Small intestine (tissue), 7 donors: ENCODE results near the gene MON1B. TPM values are rescaled to one million over a fixed set of nuclear protein-coding genes. Genes with fewer than 3 reads are reported as not detected.

ENCODE experiments used
- DNase-seq, 2 donors: peaks; one replicate each; pipeline versions ENCODE4 v3.0.0 to v3.0.0-alpha.2; 2013
- FAIRE-seq: peaks from 2 replicates; lab custom pipeline; 2012; peaks lifted over from hg19 to GRCh38; lab: Jason Lieb, UNC
- H3K27ac ChIP-seq, 3 donors: one replicate each; pipeline ENCODE4 v1.5.1; 2013; ENCODE audit warnings: low read length in 2 of 3, mild to moderate bottlenecking in 2 of 3, control low read depth in 1 of 3, inconsistent platforms in 1 of 3, low read depth in 1 of 3, moderate library complexity in 1 of 3
- H3K27me3 ChIP-seq, 3 donors: one replicate each; pipeline ENCODE4 v1.6.1; 2013; ENCODE audit warnings: low read length in 3 of 3, inconsistent platforms in 1 of 3; ENCODE audit not compliant: control insufficient read depth in 3 of 3, insufficient read depth in 3 of 3
- H3K36me3 ChIP-seq, 3 donors: one replicate each; pipeline ENCODE4 v1.6.1; 2013; ENCODE audit warnings: low read length in 3 of 3, inconsistent platforms in 1 of 3, low read depth in 1 of 3, mild to moderate bottlenecking in 1 of 3, moderate library complexity in 1 of 3; ENCODE audit not compliant: control insufficient read depth in 3 of 3, insufficient read depth in 2 of 3
- H3K4me1 ChIP-seq, 3 donors: one replicate each; pipeline ENCODE4 v1.6.1; 2013; ENCODE audit warnings: low read length in 2 of 3, inconsistent platforms in 1 of 3, low read depth in 1 of 3, mild to moderate bottlenecking in 1 of 3, moderate library complexity in 1 of 3; ENCODE audit not compliant: control insufficient read depth in 3 of 3, insufficient read depth in 2 of 3
- H3K4me3 ChIP-seq, 3 donors: one replicate each; pipeline ENCODE4 v1.5.1; 2013; ENCODE audit warnings: low read length in 3 of 3, control low read depth in 1 of 3, inconsistent platforms in 1 of 3, low read depth in 1 of 3, mild to moderate bottlenecking in 1 of 3, moderate library complexity in 1 of 3
- H3K9me3 ChIP-seq, 2 donors: one replicate each; pipeline ENCODE4 v1.6.1; 2013; ENCODE audit warnings: low read depth in 1 of 2, low read length in 1 of 2; ENCODE audit not compliant: control insufficient read depth in 2 of 2, insufficient read depth in 1 of 2
- WGBS, 3 donors: extraction: QIAGEN DNeasy Blood & Tissue Kit; methylation state at CpG; one replicate each; pipeline ENCODE4 v1.1.7; 2013; 5-methylcytosine and 5-hydroxymethylcytosine counted together
- polyA plus RNA-seq, 4 donors: library from polyadenylated mRNA; stranded (reverse) in 3 of 4; unstranded in 1 of 4; fragments of 200-250 nt in 3 of 4; fragments of 120-200 nt in 1 of 4; gene quantifications; one replicate each; pipeline versions ENCODE4 v1.2.1 to v1.2.3, GENCODE V29; 2013
- donor health status: healthy with polysubstance abuse.
- donor health status: control.
- donor health status: control.
- donor health status: Bipolar disorder and iron deficiency.
- donor health status: healthy.

MON1B gene
- polyA plus RNA-seq, 4 donors, result 16.5 to 32.4 (median 20.0) TPM

- FAIRE-seq, result no peak
- Histone ChIP-seq H3K27me3 (no peaks in the 10 kb centered on the region), H3K4me3 (no peak overlapping the region), H3K27ac (no peak overlapping the region), H3K36me3 (no peaks in the 10 kb centered on the region), H3K4me1 (no peaks in the 10 kb centered on the region), H3K9me3 (no peaks in the 10 kb centered on the region)
- DNase-seq, result no peak
- 80 to 92% (median 83%) methylated on average over 4 of the region's 4 CpGs for WGBS, 3 donors
These were observed 30.5 kb downstream of the MON1B start for GRCh38 chr16:77221482-77221881.

- H3K4me1 ChIP-seq, result no peaks in the 10 kb centered on the region
- H3K4me3 ChIP-seq, result no peak overlapping the region
- H3K27me3 ChIP-seq, result no peaks in the 10 kb centered on the region
- no peak overlapping the region for H3K27ac ChIP-seq
- FAIRE-seq (no peak), DNase-seq (peak in 1 of 2 donors; percentile 4)
- no peaks in the 10 kb centered on the region for H3K9me3 ChIP-seq
- 58 to 70% (median 68%) methylated on average over 10 of the region's 10 CpGs for WGBS, 3 donors
- no peaks in the 10 kb centered on the region for H3K36me3 ChIP-seq
These were observed 32.2 kb downstream of the MON1B start for GRCh38 chr16:77223184-77223583.

GRCh38 chr16:77225182-77225581 lies 34.2 kb downstream of the MON1B start:
- no peak overlapping the region for H3K4me3 ChIP-seq
- no peak overlapping the region for H3K27ac ChIP-seq
- no peak for FAIRE-seq
- no peaks in the 10 kb centered on the region for H3K27me3 ChIP-seq
- H3K9me3 ChIP-seq, result no peaks in the 10 kb centered on the region
- DNase-seq, result no peak
- no peaks in the 10 kb centered on the region for H3K36me3 ChIP-seq
- H3K4me1 ChIP-seq, result no peaks in the 10 kb centered on the region
- 79 to 94% (median 84%) methylated on average over 3 of the region's 3 CpGs for WGBS, 3 donors

- H3K36me3 ChIP-seq, result no peaks in the 10 kb centered on the region
- H3K27me3 ChIP-seq, result no peaks in the 10 kb centered on the region
- no peak overlapping the region for H3K4me3 ChIP-seq
- no peaks in the 10 kb centered on the region for H3K4me1 ChIP-seq
- no peak overlapping the region for H3K27ac ChIP-seq
- 66 to 81% (median 73%) methylated on average over 5 of the region's 5 CpGs for WGBS, 3 donors
- FAIRE-seq, result no peak
- DNase-seq, result no peak
- no peaks in the 10 kb centered on the region for H3K9me3 ChIP-seq
These were observed 36.8 kb downstream of the MON1B start for GRCh38 chr16:77227745-77228144.

GRCh38 chr16:77231047-77231446 lies 40.1 kb downstream of the MON1B start:
- Histone ChIP-seq H3K4me3 (no peak overlapping the region), H3K36me3 (no peaks in the 10 kb centered on the region), H3K27ac (no peak overlapping the region), H3K27me3 (peaks cover 0 to 3% (median 0%) of the 10 kb centered on the region in 3 donors), H3K9me3 (no peaks in the 10 kb centered on the region), H3K4me1 (no peaks in the 10 kb centered on the region)
- no peak for DNase-seq
- no peak for FAIRE-seq
- 35 to 54% (median 45%) methylated on average over 3 of the region's 3 CpGs for WGBS, 3 donors

- no peak for DNase-seq
- Histone ChIP-seq H3K4me1 (no peaks in the 10 kb centered on the region), H3K9me3 (no peaks in the 10 kb centered on the region), H3K4me3 (no peak overlapping the region), H3K36me3 (no peaks in the 10 kb centered on the region), H3K27me3 (peaks cover 0 to 3% (median 0%) of the 10 kb centered on the region in 3 donors), H3K27ac (no peak overlapping the region)
- FAIRE-seq, result no peak
- 51 to 71% (median 56%) methylated on average over 9 of the region's 9 CpGs for WGBS, 3 donors
These were observed 43.0 kb downstream of the MON1B start for GRCh38 chr16:77233799-77234519.

GRCh38 chr16:77234611-77235010 lies 43.6 kb downstream of the MON1B start:
- WGBS, 3 donors, result 37 to 40% (median 38%) methylated on average over 11 of the region's 11 CpGs
- FAIRE-seq, result no peak

GRCh38 chr16:77236063-77236511 lies 45.1 kb downstream of the MON1B start:
- H3K4me1 ChIP-seq, result no peaks in the 10 kb centered on the region
- H3K36me3 ChIP-seq, result no peaks in the 10 kb centered on the region
- no peak overlapping the region for H3K4me3 ChIP-seq
- 2% methylated on average over 21 of the region's 21 CpGs for WGBS, 3 donors
- DNase-seq, result peak; percentile 83 to 90
- no peak for FAIRE-seq
- H3K27ac ChIP-seq, result no peak overlapping the region
- peaks cover 0 to 3% (median 0%) of the 10 kb centered on the region in 3 donors for H3K27me3 ChIP-seq
- H3K9me3 ChIP-seq, result no peaks in the 10 kb centered on the region

More at GRCh38 chr16:77234611-77235010, 43.6 kb downstream of the MON1B start:
- Histone ChIP-seq H3K4me1 (no peaks in the 10 kb centered on the region), H3K27ac (no peak overlapping the region), H3K36me3 (no peaks in the 10 kb centered on the region), H3K4me3 (no peak overlapping the region), H3K9me3 (no peaks in the 10 kb centered on the region), H3K27me3 (peaks cover 0 to 3% (median 0%) of the 10 kb centered on the region in 3 donors)
- no peak for DNase-seq
